GM12892 (cell line): ENCODE results near the gene ADCY4.

Source experiments
- DNase-seq: peaks from one replicate; pipeline ENCODE4 v3.0.0; 2011; ENCODE audit not compliant: insufficient read length
- FAIRE-seq: peaks from 2 replicates; lab custom pipeline; 2011; peaks lifted over from hg19 to GRCh38; lab: Jason Lieb, UNC
- POLR2A ChIP-seq: IDR thresholded peaks from 2 replicates; pipeline ENCODE4 v1.6.1; 2011; ENCODE audit warnings: low read depth, low read length, control low read depth
- POLR2AphosphoS5 ChIP-seq: IDR thresholded peaks from 2 replicates; pipeline ENCODE4 v1.6.1; 2011; ENCODE audit warnings: low read depth, low read length, control low read depth
- TAF1 ChIP-seq: IDR thresholded peaks from 2 replicates; pipeline ENCODE4 v1.6.1; 2011; ENCODE audit warnings: low read depth, mild to moderate bottlenecking, control low read depth, low read length, borderline replicate concordance

The ADCY4 gene

DNA sequence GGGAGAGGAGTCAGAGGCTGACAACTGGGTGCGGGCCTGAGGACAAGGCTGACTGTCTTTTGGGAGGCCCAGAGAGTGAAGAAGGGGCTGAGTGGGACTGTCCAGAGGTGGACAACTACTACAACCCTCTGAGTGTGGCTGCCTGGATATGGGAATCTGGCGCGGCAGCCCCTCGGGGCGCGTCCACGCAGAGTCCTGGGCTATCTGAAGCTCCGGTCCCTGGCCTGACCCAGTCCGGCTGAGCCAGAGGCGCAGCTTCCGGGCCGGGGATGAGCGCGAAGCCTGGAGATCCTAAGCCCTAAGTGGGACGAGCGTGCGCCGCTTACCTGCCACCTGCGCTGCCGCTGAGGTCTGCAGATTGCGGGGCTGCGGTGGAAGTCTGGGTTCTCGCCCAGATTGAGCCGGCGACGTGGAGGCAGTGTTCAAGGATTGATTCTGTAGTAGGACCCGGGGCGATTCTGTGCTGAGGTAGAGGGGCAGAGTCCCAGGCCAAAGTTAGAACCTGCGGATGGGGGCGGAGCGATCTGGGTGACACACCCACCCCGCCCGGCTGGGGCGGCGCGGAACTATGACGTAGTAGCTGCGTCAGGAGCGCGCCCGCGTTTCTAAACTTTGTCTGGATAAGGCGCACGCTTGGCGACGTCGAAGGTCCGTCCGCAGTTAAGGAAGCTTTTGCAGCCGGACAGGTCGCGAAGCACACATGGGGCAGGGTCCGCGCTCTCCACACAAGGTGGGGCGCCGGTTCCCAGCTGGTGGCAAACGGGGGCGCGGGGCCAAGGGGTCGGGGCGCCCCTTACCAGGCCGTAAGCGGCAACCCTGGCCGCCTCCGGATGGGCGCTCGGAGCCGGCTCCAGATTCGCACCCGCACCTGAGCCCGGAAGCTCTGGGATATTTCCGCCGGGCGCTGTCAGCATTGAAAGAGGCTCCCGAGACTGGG, 35.3 kb downstream of the ADCY4 start, which contains the start of the genes DHRS1 and NOP9:
Gene DHRS1, minus strand, starts transcription at position 526 of the 937 bp plus-strand sequence. CDS start 674 bp downstream, outside the sequence.
Gene NOP9, plus strand, starts transcription at position 596 of the 937 bp plus-strand sequence. Its CDS starts 105 bp downstream, at position 701.
- peak; percentile 90 for DNase-seq
- peak; percentile 67 for TF ChIP-seq POLR2AphosphoS5
- TF ChIP-seq POLR2A: peak; percentile 77
- peak; percentile 53; the same call in 1 of the 2 replicates for TF ChIP-seq TAF1
- FAIRE-seq: peak; percentile 92

DNA sequence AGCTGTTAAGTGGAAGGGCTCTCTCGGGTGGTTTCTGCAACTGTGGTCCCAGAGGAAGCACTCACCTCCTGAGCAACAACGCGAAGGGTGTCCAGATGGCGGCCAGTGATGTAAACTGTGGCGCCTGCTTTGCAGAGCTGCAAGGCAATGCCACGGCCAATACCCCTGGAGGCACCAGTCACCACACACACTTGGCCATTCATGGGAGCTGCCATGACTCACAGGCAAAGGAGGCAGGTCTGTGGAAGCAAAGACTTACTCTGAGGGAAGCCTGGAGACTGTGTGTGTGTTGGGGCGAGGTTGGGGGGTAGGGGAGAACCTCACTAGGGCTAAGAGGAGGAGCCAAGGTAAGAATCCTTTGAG, 36.0 kb downstream of the ADCY4 start:
- no peak for DNase-seq
- no peak for TF ChIP-seq POLR2A
- no peak for TF ChIP-seq POLR2AphosphoS5
- TF ChIP-seq TAF1: no peak
- no peak for FAIRE-seq

DNA sequence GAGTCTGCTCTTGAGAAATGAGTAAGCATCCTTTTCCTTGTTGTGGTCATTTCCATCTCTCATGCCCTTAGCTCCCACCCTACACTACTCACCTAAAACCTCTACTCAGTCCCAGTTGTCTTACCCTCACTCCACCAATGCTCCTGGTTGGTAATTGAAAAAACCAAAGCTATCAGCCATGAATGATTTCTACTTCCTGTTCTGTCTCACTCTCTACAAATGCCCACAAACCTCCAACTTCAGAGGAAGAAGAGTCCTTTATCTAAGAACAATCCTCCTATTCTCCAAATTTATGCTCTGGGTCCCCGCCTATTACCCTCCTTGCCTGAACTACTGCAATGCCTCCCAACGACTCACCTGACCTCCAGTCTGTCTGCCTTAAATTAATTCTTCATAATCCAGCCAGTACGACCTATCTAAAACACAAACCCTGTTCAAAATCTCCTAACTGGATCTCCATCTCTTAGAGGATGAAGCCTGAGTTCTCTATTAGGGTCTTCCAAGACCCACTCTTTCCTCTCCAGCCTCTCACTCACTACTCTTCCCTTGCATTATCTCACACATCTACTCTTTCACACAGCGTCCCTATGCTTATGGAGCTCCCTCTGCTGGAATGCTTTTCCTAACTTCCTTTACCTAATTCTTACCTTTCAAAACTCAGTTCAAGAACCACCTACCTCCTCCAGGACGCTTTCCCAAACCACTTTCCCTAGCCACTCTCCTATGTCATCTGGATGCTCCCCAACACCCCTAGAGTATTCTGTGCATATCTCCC, 37.5 kb downstream of the ADCY4 start:
- FAIRE-seq (no peak), DNase-seq (no peak)
- TF ChIP-seq POLR2AphosphoS5 (no peak), POLR2A (no peak), TAF1 (no peak)

- TF ChIP-seq POLR2A: no peak
- TF ChIP-seq POLR2AphosphoS5: no peak
- TF ChIP-seq TAF1: no peak
- FAIRE-seq (peak; percentile 83), DNase-seq (peak; percentile 58)
Measured at GRCh38 chr14:24296341-24297157, 38.3 kb downstream of the ADCY4 start.

- DNase-seq: no peak
Measured at GRCh38 chr14:24293525-24293924, 41.3 kb downstream of the ADCY4 start.

DNA sequence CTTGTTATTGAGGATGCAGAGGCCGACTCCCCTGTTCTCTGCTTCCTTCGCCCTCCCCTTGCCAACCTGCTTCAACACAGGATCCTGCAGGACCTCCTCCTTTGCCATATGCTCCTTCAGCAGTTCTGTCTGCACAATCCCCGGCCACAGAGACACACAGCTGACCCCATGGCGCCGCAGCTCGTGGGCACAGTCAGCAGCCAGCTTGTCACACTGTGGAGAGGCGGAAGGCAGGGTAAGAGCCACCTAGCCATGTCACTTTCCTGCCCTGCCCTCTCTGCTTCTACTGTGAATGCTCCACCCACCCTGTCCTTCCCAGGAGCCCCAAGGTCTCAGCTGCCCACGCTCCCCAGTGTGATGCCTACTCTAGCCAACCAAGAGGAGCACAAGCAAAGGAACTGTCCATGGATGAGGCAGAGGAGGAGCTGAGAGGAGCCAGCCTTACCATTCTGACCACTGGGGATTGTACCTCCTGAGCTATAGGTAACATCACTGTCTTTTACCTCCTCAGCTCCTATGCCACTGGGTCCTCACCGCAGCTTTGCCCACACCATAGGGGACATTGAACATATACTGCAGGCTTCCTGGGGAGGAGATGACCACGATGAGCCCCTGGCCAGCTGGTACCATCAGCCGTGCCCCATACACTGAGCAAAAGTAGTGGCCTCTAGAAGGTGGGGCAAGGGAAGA, 42.6 kb downstream of the ADCY4 start:
- DNase-seq (no peak), FAIRE-seq (no peak)
- no peak for TF ChIP-seq POLR2A
- no peak for TF ChIP-seq TAF1

More at GRCh38 chr14:24293525-24293924, 41.3 kb downstream of the ADCY4 start:
- TF ChIP-seq TAF1 (no peak), POLR2A (no peak), POLR2AphosphoS5 (no peak)
- no peak for FAIRE-seq

GRCh38 chr14:24291446-24292117, 43.3 kb downstream of the ADCY4 start:
- TF ChIP-seq POLR2A (no peak), TAF1 (no peak), POLR2AphosphoS5 (no peak)
- FAIRE-seq (no peak), DNase-seq (no peak)

GRCh38 chr14:24290746-24291145, 44.1 kb downstream of the ADCY4 start:
- FAIRE-seq: no peak
- no peak for DNase-seq
- no peak for TF ChIP-seq TAF1
- no peak for TF ChIP-seq POLR2AphosphoS5
- 0 out of 2 replicates have a peak, but pooled peaks have one; percentile 16 for TF ChIP-seq POLR2A

GRCh38 chr14:24289649-24290280, 45.1 kb downstream of the ADCY4 start:
- DNase-seq (no peak), FAIRE-seq (peak; percentile 64)
- no peak for TF ChIP-seq TAF1
- TF ChIP-seq POLR2AphosphoS5: no peak
- no peak for TF ChIP-seq POLR2A

- DNase-seq (no peak), FAIRE-seq (no peak)
- TF ChIP-seq POLR2AphosphoS5 (no peak), POLR2A (no peak), TAF1 (no peak)
Measured at GRCh38 chr14:24286996-24287395, 47.9 kb downstream of the ADCY4 start.
